ENCODE results near the gene STX11.

DNA sequence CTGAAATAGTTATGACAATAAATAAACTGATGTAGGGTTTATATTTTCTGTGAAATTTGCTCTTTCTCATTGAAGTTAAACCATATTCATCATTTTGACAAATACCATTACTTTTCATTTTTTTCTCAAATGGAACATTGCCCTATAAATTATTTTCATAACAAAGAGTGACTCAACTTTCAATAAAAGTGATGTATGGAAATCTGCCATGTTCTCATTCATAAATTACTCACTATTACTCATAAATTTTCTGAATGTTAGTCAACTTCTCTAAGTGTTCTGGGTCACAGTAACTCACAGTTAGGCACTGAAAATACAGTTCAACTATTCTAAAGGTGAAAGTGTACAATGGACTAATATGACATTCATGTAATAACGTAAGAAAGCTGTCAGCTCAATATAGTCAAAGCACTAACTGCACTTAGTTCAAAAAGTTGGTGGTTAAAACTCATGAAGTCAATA, 19.0 kb upstream of the STX11 start:
- TF ChIP-seq POLR2AphosphoS5 (IDR thresholded peaks at IDR 0.05): no peak
- TF ChIP-seq, protein P1, sequence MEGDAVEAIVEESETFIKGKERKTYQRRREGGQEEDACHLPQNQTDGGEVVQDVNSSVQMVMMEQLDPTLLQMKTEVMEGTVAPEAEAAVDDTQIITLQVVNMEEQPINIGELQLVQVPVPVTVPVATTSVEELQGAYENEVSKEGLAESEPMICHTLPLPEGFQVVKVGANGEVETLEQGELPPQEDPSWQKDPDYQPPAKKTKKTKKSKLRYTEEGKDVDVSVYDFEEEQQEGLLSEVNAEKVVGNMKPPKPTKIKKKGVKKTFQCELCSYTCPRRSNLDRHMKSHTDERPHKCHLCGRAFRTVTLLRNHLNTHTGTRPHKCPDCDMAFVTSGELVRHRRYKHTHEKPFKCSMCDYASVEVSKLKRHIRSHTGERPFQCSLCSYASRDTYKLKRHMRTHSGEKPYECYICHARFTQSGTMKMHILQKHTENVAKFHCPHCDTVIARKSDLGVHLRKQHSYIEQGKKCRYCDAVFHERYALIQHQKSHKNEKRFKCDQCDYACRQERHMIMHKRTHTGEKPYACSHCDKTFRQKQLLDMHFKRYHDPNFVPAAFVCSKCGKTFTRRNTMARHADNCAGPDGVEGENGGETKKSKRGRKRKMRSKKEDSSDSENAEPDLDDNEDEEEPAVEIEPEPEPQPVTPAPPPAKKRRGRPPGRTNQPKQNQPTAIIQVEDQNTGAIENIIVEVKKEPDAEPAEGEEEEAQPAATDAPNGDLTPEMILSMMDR (IDR thresholded peaks at IDR 0.05): no peak

Data from breast epithelium (tissue), 3 donors.